CD4-positive, alpha-beta T cell treated with Interleukin-17A for 4 hours (primary cell): ENCODE measurements around the gene RASGRP4.
A peak's percentile ranks its signal among the peaks of the same experiment; 100 is the strongest.
"Not testable (repeated sequence)": the region's sequence is repeated elsewhere in the genome, so short reads cannot be mapped to it uniquely, and the experiment has no call there.

Experiments used
- DNase-seq: peaks from one replicate; pipeline ENCODE4 v3.0.0-alpha.2; 2020; ENCODE audit warnings: mixed read lengths

The RASGRP4 gene

DNA sequence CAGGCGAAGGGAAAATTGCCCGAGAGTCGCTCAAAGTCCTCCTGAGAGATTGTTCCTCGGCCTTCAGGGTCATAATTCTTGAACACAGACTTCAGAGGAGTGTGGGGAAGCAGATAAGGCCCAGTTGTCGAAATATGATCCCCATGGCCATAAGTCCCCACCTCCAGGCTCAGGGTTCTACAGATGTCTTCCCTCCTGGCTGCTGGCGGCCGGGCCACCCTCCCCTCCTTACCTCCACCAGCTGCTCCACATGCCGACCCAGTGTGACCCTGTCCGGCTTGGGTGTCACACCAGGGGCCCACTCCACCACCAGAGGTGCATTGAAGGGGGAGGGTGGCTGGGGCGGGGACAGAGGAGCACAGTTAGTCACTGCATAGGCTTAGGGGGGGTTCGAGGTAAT lies 13.1 kb downstream of the RASGRP4 start:
- no peak for DNase-seq

- no peak for DNase-seq
Measured at GRCh38 chr19:38412491-38412890, 13.5 kb downstream of the RASGRP4 start.

DNA sequence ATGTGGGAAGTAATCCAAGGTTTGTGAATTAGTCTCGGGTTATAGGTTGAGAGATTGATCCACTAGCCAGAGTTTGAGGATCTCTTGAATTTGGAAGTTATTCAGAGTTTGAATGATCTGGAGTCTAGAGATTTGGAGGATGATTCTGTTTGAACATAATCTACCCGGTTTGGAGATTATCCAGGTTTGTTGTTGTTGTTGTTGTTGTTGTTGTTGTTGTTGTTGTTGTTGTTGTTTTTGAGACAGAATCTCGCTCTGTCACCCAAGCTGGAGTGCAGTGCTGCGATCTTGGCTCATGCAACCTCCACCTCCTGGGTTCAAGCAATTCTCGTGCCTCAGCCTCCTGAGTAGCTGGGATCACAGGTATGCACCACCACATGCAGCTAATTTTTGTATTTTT lies 14.1 kb downstream of the RASGRP4 start:
- not testable (repeated sequence) for DNase-seq

GRCh38 chr19:38411041-38411712 lies 14.8 kb downstream of the RASGRP4 start:
- no peak for DNase-seq

DNA sequence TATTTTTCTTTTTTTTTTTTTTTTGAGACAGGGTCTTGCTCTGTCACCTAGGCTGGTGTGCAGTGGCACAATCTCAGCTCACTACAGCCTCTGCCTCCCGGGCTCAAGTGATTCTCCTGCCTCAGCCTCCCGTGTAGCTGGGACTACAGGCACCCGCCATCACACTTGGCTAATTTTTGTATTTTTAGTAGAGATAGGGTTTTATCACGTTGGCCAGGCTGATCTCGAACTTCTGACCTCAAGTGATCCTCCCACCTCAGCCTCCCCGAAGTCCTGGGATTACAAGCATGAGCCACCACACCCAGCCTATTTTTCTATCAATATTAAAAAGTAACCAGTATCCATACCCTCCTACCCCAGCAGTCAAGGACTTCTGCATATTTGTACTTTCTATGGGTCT lies 15.6 kb downstream of the RASGRP4 start:
- DNase-seq: not testable (repeated sequence)

- no peak for DNase-seq
Measured at GRCh38 chr19:38409631-38410133, 16.3 kb downstream of the RASGRP4 start.

- DNase-seq: no peak
Measured at GRCh38 chr19:38405276-38405675, 20.7 kb downstream of the RASGRP4 start.

GRCh38 chr19:38404858-38405257 lies 21.2 kb downstream of the RASGRP4 start:
- DNase-seq: no peak

DNA sequence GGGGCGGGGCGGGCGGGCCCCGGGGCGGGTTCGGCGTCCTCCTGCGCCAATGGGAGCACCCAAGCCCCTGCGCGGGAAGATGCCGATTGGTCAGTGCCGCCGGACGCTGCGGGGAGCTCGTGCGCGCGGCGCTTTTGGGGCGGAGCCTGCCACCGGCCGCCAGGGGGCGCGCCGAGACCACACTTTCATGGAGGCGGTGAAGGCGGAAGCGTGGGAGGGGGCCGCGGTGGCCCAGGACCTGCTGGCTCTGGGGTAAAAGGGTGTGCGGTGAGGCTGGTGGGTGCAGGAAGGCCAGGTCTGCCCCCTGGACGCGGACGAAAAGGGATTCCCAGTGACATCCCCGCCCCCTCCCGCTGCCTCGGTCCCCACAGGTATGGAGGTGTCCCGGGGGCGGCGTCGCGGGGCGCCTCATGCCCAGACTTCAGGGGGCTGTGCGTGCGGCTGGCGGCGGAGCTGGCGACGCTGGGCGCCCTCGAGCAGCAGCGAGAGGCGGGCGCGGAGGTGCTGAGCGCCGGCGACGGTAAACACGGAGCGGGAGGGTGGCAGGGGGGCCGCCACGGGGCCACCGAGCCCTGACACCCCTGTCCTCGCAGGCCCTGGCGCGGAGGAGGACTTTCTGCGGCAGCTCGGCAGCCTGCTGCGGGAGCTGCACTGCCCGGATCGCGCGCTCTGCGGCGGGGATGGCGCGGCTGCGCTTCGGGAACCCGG lies 22.9 kb downstream of the RASGRP4 start, which contains the start of gene FAM98C:
Gene FAM98C (plus strand): TSS at position 127 of the 708 bp plus-strand sequence. CDS start 61 bp downstream, at position 188.
- DNase-seq: peak; percentile 99

- DNase-seq: no peak
Measured at GRCh38 chr19:38402623-38402966, 23.4 kb downstream of the RASGRP4 start.

GRCh38 chr19:38401148-38401547 lies 24.9 kb downstream of the RASGRP4 start:
- no peak for DNase-seq

GRCh38 chr19:38400361-38400760 lies 25.7 kb downstream of the RASGRP4 start:
- DNase-seq: no peak

GRCh38 chr19:38399537-38399936 lies 26.5 kb downstream of the RASGRP4 start:
- DNase-seq: no peak

- no peak for DNase-seq
Measured at GRCh38 chr19:38399081-38399480, 26.9 kb downstream of the RASGRP4 start.

GRCh38 chr19:38395381-38396114 lies 30.5 kb downstream of the RASGRP4 start:
- peak; percentile 66 for DNase-seq

DNA sequence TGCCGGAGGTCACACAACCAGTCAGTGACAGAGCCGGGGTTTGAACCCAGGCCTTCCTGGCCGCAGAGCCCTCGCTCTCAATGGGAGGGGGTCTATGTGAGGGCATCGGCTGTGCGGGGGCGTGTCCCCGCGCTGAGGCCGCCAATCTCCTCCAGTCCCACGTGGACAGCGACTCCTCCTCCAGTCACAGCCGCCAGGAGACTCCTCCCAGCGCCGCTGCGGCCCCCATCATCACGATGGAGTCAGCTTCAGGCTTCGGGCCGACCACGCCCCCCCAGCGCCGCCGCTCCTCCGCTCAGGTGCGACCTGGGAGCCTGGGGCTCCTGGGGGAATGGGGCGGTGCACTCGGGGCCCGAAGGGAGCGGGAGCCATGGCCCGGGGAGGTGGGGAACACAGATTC lies 31.5 kb downstream of the RASGRP4 start:
- DNase-seq: peak; percentile 77

- no peak for DNase-seq
Measured at GRCh38 chr19:38392707-38393308, 33.2 kb downstream of the RASGRP4 start.

GRCh38 chr19:38391911-38392464 lies 34.0 kb downstream of the RASGRP4 start:
- no peak for DNase-seq

- no peak for DNase-seq
Measured at GRCh38 chr19:38389957-38390924, 35.8 kb downstream of the RASGRP4 start.

DNA sequence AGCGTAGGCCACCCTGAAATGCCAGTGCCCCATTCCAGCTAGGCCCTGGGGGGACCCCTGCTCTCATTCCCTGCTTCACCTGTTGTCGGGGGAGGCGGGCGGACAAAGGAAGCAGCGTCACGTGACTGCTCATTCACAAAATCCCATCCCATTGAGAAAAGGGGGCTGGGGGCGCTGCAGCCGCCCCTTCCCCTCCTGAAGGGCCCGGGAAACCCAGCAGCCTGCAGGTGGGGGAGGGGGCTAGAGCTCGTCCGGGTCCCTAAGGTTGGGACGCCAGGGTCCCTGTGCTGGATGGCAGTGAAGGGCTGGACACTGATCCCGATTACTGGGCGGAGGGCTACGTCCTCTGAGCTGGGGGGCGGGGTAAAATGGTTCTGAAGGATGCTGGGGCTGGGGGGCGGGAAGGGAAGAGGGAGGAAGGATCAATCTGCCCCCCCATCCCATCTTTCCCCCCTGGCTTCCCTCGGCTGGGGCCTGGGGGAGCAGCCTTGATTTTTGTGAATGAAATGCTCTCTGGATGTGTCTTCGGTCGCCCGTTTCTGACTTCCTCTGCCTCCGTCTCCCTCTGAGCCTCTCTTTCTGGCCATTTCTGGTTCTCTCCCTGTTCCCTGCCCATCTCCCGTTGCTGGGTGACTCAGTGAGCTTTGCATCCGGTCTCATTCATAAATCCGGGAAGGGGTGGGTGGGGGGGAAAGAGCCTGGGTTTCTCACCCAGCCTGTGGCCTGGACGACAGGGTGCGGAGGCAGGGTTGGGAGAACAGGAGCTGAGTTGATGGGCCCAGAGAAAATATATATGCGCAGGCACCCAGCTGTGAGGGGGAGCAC lies 36.7 kb downstream of the RASGRP4 start:
- DNase-seq: no peak
